HG03175 (cell line): ENCODE results near the gene PLD4.

Source experiments
- ATAC-seq: cut with Tn5 transposase; IDR thresholded peaks from one replicate; pipeline ENCODE4 v1.9.1; 2021; ENCODE audit warnings: mild to moderate bottlenecking, moderate library complexity; ENCODE audit not compliant: unreplicated experiment

PLD4 gene

DNA sequence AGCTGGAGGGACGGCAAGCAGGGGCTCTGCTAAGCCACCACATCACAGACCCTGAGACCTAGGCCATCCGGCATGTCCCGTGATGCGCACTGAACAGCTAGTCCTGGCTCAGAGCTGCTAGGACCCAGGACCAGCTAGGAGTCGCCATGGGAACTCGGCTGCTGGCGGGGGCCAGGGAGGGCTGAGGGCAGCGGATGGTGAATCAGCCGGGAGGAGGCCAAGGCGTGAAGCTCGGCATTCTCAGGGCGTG lies 48.4 kb downstream of the PLD4 start:
- ATAC-seq = no peak

DNA sequence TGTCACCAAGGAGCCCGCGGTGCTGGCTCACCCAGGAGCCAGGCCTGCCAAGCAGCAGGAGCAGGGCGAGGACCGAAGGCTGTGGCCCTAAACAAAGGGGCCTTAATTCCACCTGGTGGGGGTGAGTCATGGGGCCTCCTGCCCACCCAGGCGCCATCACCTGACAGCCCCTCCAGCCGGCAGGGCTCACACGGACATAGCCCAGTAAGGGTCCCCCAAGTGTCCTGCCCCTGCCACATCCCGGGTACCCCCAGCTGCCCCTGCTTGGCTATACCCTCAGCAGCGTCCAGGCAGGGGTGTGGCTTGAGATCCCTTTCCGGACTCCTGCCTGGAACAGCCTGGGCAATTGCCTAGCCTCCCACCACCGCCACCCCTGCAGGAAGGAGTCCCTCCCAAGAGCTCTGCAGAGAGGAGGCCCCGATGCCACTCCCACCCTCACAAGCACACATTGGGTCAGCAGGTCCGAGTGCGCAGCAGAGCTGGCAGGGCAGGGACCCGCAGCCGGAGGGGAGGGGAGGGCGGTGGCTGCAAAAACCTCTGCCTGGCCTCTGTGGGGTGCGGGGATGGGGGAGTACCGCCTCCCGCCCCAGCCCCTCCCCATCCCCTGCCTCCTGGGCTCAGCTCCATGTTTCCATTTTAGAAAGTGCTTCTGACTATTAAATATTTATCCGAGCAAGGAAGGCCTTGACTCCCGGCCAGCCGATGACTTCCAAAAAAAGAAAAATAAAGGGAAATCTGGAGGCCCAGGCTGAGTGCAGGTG lies 48.9 kb downstream of the PLD4 start:
- no peak for ATAC-seq

DNA sequence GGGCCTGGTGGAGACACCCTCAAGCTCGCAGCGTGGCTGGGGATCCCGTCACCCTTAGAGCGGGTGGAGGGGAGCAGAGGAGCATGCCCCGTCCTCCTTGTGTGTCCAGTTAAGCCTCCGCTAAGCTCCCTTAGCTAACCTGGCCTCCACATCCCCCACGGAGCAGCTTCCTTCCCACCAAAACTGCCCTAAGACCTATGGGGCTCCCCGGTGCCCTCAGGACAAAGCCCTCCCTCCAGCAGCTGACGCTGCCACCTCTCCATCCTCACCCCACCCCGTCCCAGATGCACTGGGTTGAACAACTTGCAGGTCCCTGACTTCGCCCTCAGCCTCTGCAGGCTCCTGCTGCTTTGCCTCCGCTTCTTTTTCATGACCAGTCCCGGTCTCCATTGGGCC lies 49.5 kb downstream of the PLD4 start:
- ATAC-seq = no peak

DNA sequence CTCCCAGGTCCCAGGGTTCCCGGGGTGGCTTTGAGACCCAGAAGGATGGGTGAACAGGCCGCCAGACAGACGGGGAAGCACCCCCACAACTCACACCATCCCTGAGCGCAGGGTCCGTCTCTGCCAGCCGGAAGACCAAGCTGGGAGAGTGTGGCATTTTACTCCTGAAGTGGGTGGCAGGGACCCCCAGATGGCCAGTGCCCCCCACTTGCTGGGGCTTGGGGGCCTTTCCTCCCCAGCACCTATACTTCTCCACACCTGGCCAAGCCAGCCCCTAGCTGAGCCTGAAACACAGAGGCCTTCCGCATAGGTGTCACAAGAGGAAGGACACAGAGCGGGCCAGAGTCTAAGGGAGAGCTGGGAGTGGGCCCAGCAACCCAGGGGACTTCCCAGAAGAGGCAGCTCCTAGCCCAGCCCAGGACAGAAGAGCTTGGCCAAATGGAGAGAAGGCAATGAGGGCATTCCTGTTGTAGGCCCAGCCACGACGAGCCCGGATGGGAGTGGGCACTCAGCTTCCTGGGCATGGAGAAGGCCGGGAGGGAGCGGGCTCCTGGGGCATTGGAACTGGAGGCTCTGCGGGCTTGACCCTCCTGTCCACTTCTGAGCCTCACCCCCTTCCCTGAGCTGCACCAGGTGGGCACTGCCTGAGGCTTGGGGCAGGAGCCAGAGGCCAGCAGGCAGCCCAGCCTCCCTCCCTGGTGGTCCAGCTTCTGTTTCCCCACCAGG lies 50.1 kb downstream of the PLD4 start:
- no peak for ATAC-seq

DNA sequence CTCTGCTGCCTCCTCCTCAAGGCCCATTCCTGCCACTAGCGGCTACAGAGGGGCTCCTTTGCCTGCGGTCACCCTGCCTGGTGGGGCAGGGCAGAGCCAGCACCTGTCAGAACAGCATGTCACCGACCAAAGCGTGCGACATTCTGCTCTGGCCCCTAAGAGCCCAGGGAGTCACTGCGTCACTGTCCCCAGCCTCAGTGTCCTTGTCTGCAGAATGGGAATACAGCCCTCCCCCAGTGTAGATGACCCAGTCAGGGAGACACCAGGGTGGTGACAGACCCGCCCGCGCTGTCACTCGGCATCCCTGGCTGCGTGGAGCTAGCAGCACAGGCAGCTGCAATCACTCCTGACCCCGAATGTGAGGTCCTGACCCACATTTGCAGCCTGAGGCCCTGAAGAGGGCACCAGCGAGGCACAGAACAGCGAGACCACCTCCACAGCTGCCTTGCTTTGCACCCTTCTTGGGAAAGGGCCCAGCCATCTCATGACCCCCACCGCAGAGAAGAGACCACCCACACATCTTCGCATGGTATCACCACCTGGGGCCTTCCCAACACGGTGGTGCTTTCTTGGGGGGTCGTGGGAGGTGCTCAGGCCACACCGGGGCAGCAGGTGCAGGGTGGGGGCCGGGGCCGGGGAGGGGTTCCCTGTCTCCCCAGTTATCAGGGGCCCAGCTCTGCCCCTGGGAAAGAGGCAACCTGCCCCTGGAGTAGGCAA lies 51.0 kb downstream of the PLD4 start:
- no peak for ATAC-seq

DNA sequence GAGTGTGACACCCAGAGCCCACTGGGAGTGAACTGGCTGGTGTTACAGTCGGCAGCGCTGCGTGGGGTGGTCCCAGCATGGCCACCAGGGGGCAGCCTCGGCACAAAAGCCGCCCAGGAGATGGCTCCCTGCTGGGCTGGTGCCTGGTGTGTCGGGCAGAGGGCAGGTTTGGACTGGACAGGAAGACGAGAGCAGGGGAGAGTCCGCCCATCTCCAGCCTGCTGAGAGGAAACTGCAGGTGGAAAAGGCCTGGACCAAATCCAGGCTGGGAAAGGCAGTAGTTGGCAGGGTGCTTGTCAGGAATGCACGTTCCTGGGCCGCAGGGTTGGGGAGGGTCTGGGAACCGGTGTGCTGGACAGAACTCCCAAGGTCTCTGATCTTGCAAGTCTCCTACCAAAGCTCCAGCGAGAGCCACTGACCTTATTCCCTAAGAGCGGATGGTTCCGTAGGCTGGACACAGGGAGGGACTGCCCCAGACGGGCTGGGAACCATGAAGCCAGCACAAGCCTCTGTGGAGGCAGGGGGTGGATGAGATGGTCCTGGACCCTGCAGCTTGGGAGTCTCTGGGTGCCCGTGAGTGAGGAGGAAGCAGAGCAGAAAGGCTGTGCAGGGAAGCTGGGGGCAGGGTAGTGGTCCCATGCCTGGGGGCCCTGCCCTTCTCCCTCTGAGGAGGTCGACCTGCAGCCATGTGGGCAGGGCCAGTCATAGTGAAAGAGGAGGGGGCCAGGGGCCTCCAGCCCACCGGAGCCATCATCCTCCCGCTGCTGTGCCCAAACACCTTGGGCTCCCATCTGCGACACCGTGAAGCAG lies 51.7 kb downstream of the PLD4 start:
- ATAC-seq = peak; percentile 43

DNA sequence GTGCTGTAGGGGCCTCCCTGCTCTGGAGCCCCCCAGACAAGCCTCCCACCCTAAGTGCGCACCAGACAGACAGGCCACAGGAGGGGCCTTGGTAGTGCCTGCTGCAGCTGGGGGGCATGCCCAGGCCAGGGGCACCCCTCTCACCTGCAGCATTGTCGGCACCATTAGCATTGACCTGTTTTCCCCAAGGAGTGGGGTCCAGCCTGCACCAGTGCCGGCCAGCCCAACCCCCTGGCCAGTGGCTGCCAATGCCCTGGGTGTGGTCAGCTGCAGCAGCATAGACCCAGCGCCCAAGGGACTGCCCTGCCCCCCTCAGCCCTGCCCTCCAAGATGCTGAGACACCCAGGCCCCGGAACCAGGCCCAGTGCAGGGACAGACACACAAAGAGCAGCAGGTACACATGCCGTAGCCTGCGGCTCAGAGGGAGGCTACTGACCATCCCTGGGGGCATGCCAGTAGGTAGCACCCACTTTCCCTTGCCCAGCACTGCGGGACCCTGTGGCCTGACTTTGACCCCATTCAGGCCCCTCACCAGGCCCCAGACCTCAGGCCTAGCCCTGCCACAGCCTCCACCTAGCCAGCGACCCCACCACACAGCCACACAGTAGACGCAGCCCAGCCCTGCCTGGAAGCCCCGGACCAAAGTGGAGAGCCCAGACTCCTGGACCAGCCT lies 52.5 kb downstream of the PLD4 start:
- no peak for ATAC-seq

DNA sequence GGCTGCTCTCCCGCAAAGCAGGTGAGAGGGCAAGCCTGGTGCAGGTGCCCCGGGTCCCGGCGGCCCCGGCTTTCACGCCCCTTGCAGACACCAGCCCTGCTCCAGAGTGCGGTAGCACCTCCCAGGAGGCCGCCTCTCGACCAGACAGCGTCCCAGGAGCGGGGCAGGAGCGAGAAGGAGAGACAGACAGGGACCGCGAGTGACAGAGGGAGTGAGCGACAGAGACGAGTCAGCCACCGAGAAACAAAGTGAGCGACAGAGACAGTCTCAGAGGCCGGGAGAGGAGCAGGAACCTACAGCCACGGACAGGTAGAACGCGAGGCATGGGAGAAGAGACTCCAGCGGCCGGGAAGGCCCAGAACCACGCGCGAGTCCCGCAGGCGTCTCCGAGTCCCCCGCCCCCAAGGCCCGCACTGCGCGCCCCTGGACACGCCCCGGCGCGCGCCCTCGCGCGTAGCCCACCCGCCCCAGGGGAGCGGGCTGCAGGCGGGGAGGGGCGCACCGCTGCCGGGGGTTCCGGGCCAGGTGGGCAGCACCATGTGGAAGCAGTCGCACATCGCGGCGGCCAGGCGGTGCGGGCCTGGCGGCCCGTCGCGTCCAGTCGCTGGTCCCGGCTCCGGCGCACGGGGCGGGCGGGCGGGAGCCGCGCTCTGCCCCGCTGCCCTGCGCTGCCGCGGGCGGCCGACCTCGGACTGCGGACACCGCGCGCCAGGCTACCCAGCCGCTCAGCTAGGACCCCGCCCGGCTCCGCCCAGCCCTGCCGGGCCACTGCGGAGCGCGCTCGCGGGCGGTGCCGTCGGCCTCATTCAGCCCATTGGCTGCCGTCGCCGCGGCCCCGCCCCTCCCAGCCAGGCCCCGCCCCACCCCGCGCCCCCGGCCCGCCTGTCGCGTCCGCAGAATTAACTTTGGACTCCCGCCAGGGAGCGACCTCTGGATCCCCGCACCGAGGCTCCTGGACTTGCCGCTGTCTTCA lies 53.3 kb downstream of the PLD4 start, which contains the start of gene AHNAK2:
Gene AHNAK2 (minus strand): TSS at position 694 of the 973 bp plus-strand sequence. CDS start 137 bp downstream, at position 557.
- no peak for ATAC-seq

DNA sequence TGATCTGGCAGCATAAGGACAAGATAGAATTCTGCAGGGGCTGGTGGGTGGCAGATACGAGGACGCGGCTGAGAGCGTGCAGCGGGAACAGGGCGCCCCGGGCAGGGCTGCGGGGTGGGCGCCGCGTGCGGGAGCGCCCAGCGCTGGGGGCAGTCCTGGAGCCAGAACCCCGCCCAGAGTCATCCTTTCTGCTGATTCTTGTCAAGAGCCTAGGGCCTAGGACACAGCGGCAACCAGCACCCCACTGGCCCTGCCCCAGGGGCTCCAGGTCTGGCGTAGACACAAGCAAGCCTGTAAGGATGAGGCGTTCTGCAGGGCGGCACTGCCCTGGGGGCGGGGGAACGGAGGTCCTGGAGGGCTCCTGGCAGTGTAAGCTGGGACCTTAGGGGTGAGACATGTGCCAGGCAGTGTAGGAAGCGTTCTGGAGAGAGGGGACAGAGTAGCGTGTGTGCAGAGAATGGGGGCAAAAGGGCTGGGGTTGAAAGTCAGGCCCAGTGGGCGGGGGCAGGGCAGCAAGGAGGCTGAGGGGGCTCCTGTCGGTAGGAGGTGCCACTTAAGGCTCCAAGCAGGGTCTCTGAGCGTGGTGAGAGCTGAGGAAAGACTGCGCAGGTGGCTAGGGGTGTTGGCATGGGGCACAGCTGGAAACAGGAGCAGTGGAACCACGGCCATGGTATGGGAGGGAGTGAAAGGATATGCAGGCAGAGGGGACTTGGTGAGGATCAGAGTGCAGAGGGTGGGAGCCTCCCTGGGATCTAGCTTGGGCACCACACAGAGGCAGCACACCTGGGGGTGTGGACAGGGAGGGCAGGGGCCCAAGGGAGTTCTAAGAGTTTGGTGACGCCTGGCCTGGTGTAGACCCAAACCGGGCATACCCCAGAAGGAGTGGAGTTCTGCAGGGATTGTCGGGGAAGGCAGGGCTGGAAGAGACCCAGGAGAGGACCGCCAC lies 54.3 kb downstream of the PLD4 start:
- no peak for ATAC-seq

DNA sequence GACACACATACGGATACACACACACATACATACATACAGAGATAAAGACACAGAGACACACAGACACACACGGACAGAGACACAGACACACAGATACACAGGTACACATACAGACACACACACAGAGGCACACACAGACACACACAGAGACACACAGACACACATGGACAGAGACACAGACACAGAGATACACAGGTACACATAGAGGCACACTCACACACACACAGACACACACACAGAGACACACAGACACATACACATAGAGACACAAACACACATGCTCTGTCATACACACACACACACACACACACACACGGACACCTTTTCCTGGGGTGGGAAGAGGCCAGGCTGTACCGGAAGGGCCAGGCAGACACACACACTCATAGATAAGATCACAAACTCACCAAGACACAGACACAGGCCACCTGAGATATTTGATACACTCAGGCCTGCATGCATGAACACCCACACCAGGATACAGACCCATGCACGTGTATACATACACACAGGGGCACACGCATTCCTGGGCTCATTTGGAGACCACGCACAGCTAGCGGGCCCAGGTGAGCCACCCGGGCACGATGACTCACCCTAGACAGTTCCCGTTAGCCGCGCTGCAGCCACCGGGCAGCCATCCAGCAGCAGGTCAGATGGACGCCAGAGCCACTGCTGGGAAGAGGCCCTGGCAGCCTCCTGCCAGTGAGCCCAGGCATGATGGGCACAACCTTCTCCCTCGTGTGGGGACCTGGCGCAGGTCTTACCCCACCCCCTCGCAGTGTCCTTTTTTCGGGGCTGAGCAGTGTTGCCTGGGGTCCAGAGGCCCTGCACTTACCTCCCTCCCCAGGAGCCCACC lies 55.3 kb downstream of the PLD4 start:
- no peak for ATAC-seq

DNA sequence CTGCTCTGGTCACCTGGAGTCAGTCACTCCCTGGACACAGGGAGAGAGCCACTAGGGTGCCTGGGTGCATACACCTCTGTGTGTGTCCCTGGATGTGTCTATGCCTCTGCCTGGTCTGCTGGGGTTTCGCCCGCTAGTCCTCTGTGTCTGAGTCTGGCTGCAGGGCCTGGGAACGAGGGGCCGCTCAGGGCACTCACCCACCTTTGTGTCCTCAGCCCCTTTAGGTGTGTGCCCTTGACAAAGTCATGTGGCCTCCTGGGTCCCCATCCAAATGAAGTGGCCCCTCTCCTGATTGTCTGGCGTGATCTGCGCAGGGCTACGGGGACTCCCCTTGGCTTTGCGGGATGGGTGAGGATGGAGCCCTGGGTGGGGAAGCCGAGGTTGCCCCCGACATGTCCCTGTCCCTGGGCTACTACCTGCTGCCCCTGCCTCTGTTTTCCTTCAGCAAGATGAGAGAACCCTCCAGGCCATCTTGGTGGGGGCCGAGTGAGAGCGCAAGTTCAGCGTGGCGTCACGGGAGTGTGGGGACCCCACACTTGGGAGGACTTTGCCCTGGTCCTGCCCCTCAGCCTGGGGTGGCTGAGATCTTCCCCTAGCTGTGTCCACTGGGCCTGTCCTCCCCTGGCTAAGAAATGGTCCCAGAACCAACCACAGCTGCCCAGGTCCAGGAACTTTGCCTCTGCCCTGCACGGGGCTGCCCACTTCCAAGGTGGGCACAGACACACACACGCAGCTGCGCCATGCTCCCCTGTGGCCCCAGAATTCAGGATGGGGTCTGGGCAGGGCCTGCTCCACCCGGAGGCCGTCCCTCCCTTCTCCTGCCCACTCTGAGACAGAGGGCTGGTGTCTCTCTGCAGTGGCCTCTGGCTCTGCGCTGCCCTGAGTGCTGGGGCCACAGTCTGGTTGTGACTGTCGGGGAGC lies 56.2 kb downstream of the PLD4 start:
- no peak for ATAC-seq

DNA sequence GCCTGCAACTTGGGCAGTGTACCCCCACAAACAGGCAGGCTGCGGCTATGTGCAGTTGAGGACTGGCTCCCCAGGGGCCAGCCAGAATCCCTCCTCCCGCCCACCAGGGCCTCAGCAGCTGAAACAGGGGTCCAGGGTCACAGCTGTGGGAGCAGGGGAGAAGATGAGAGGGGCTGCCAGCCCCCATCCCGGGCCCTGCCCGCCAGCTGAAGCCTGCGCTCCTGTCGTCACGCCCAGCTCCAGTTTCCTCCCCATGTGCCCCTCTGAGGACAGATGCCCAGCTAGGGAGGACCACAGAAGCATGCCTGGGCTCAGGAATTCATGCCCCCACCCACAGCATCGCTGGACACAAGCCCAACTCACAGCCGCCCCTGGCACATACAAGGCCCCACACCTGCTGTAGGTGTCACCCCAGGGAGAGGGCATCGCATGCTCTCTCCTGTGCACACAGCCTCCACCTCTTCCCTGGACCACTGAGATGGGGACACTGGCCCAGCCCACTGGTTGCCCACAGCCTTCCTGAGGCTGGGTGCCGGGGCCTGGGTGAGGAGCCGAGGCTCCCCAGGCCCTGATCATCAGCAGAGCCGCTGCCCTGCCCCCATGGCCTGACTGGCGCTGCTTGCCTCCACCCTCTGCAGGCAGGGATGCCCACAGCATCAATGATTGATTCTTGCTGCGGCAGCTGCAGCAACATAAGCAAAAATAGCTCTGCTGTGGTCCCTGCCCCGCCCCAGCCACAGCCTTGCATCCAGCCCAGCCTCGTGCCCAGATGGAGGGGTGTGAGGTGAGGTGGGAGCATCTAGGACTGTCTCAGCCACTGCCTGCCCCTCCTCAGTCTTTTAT lies 57.2 kb downstream of the PLD4 start:
- ATAC-seq = no peak

DNA sequence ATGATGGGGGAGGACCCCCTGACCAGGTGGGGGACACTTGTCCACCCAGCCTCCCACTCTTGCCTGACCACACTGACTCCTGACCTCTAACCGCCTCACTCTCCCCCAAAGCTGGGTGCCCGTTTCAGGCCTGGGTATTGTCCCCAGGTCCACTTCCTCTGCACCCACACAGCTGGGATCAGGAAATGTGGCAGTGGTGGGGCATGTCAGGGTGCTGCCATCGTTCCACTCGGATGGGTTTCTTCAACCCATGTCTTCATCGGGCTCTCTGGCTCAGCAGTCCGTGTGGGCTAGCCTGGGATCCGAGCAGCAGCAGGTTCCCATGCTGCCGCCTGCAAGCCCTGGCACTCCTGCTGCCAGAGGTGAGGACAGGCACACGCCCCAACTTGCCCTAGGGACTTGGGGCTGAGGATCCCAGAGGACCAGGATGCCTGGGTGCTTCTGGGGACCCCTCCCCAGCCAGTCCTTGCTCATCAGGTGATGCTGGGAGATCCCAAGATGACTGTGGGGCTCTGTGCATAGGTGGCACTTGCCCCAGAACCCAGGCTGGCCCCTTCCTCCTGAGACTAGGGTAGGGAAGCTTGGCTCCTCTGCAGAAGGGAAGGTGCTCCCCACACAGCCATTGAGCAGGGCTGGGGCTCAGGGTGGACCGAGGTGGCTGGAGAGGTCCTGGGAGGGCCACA lies 58.0 kb downstream of the PLD4 start:
- ATAC-seq = no peak
